ENCODE data around the gene TSPAN16.

Gene TSPAN16

DNA sequence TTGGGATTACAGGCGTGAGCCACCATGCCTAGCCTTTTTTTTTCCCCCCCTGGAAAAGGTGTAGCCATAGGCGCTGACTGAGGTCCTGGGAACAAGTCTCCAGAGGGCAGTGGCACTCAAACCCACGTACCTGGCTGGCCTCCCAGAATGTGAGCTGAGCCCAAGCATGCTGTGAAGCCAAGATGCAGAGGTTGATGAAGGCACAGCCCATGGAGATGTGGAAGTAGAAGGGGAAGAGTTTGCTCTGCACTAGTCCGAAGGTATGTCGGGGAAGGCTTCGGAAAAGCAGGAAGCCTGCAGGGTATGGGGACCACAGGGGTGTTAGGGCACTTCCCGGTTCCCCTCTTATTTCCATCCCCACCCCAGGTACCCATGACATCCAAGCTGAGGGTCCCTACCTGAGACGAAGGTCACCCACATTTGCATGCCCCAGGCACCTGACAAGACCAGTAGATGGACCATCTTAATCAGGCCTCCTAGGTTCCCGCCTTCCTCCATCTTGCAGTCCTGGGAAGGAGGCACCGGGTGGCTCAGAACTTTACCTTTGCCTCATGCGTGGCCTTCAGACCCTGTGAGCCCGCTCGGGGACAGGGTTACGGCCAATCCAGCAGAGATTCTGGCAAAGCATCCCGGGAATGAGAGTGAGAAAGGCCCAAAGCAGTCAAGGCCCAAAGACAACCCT is 49.3 kb downstream of the TSPAN16 start:
- H3K4me2 ChIP-seq (ENCODE audit: insufficient read depth, low read length, poor library complexity, severe bottlenecking): peak overlapping the region; percentile 55
- no peak overlapping the region for H3K18ac ChIP-seq (ENCODE audit: low read length)
- H2AFZ ChIP-seq (ENCODE audit: low read length): peak overlapping the region; percentile 89
- H3K36me3 ChIP-seq (replicated peaks in 1 of 2; ENCODE audit: control insufficient read depth in 2 of 2, insufficient read depth in 2 of 2, low read length in 2 of 2): peaks cover 3 to 6% of the 10 kb centered on the region in 2 donors
- peak overlapping the region; percentile 50 for H2BK12ac ChIP-seq (ENCODE audit: low read length)
- H2BK120ac ChIP-seq (ENCODE audit: low read depth, low read length): no peak overlapping the region
- no peak overlapping the region for H3K23ac ChIP-seq (ENCODE audit: low read depth, low read length, poor library complexity)
- no peaks in the 10 kb centered on the region for H3K79me1 ChIP-seq (ENCODE audit: low read depth, low read length)
- H3K14ac ChIP-seq (ENCODE audit: low read length): no peak overlapping the region
- H3K4me1 ChIP-seq (ENCODE audit: control insufficient read depth in 2 of 2, insufficient read depth in 1 of 2, low read depth in 1 of 2, low read length in 2 of 2): peaks cover 8 to 9% of the 10 kb centered on the region in 2 donors
- DNase-seq (ENCODE audit: low spot score): no peak
- no peak overlapping the region for H3K27ac ChIP-seq (replicated peaks; ENCODE audit: low read length)
- peak overlapping the region; percentile 75 for H3K9ac ChIP-seq (ENCODE audit: low read depth, low read length, poor library complexity)
- H3K4ac ChIP-seq (ENCODE audit: low read length): no peak overlapping the region
- H2BK15ac ChIP-seq (ENCODE audit: low read length): no peak overlapping the region
- H4K91ac ChIP-seq (ENCODE audit: low read depth, low read length, poor library complexity): no peak overlapping the region
- no peak overlapping the region for H2AK5ac ChIP-seq (ENCODE audit: low read depth, low read length)
- peaks cover 8 to 12% of the 10 kb centered on the region in 2 donors for H3K9me3 ChIP-seq (replicated peaks in 1 of 2; ENCODE audit: control insufficient read depth in 2 of 2, insufficient read depth in 1 of 2, low read depth in 1 of 2, low read length in 2 of 2)
- peak overlapping the region; percentile 58 to 89 for H3K4me3 ChIP-seq (ENCODE audit: low read length in 2 of 2)
- no peak overlapping the region for H2BK5ac ChIP-seq (ENCODE audit: low read length)
- H3K27me3 ChIP-seq (ENCODE audit: control insufficient read depth in 3 of 3, insufficient read depth in 3 of 3, low read depth in 1 of 3, low read length in 3 of 3): no peaks in the 10 kb centered on the region
- H4K8ac ChIP-seq (ENCODE audit: low read depth, low read length): no peak overlapping the region
- no CpG with 5 or more reads among the region's 15 CpGs for WGBS, 2 donors (ENCODE audit: extremely low coverage in 2 of 2, insufficient read length in 2 of 2, insufficient replicate concordance in 1 of 2)

DNA sequence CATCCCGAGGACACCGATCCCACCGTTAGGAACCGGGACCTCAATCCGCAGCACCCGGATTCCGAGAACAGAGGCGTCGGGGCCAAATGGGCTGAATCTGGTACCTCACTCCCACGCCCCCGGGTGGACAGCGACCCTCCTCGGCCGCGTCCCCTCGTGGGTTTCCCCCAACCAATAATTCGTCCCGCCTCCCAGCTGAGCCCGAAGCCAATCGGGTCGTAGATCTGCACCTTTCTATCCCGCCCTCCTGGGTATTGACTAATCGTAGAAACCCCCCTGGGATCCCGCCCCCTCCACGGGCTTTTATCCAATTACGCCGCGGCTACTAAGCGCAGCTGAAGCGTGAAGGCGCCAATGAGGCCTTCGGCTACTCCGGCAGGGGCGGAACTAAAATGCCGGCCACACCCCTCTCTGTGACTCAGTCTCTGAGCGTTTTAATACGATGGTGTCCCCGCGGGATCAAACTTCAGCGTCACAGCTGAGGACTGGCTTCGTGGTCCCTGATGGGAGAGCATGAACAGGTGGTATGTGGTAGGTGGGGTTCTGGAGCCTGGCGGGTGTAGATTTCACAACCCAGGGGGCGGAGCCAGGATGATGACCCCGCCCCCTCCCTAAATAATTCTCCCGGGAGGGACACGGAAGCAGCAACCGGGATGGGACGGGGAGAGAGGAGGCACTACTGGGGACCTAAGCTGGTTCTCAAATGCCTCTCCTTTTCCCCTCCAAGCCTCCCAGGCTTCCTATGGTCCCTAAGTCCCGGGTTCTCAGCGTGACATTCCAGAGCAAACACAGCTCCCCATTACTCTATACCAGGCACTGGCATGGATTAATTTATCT is 50.4 kb downstream of the TSPAN16 start, which contains the start of the genes CCDC159 and TMEM205:
TSS of gene CCDC159 (plus strand) at position 416 of the 837 bp plus-strand sequence. CDS start at position 504, 88 bp downstream.
TSS of gene TMEM205 (minus strand) at position 165 of the 837 bp plus-strand sequence. CDS start 649 bp downstream, outside the sequence.
- no peak within 1 kb of the TSS for H2AK5ac ChIP-seq (ENCODE audit: low read depth, low read length)
- no peaks in the 10 kb centered on the region for H3K27me3 ChIP-seq (ENCODE audit: control insufficient read depth in 3 of 3, insufficient read depth in 3 of 3, low read depth in 1 of 3, low read length in 3 of 3)
- H3K18ac ChIP-seq (ENCODE audit: low read length): peak within 1 kb of the TSS; percentile 93
- no peak within 1 kb of the TSS for H2BK5ac ChIP-seq (ENCODE audit: low read length)
- peak within 1 kb of the TSS; percentile 50 for H2BK12ac ChIP-seq (ENCODE audit: low read length)
- WGBS, 2 donors (ENCODE audit: extremely low coverage in 2 of 2, insufficient read length in 2 of 2, insufficient replicate concordance in 1 of 2): no CpG with 5 or more reads among the region's 50 CpGs
- H3K27ac ChIP-seq (replicated peaks; ENCODE audit: low read length): peak within 1 kb of the TSS; percentile 64
- H3K79me1 ChIP-seq (ENCODE audit: low read depth, low read length): no peaks in the 10 kb centered on the region
- H3K4me3 ChIP-seq (ENCODE audit: low read length in 2 of 2): peak within 1 kb of the TSS; percentile 58 to 89
- peak; percentile 98 for DNase-seq (ENCODE audit: low spot score)
- peaks cover 8 to 12% of the 10 kb centered on the region in 2 donors for H3K9me3 ChIP-seq (replicated peaks in 1 of 2; ENCODE audit: control insufficient read depth in 2 of 2, insufficient read depth in 1 of 2, low read depth in 1 of 2, low read length in 2 of 2)
- H2BK120ac ChIP-seq (ENCODE audit: low read depth, low read length): no peak within 1 kb of the TSS
- peaks cover 2 to 5% of the 10 kb centered on the region in 2 donors for H3K36me3 ChIP-seq (replicated peaks in 1 of 2; ENCODE audit: control insufficient read depth in 2 of 2, insufficient read depth in 2 of 2, low read length in 2 of 2)
- no peak within 1 kb of the TSS for H2BK15ac ChIP-seq (ENCODE audit: low read length)
- H3K9ac ChIP-seq (ENCODE audit: low read depth, low read length, poor library complexity): peak within 1 kb of the TSS; percentile 77
- H3K23ac ChIP-seq (ENCODE audit: low read depth, low read length, poor library complexity): no peak within 1 kb of the TSS
- H3K4ac ChIP-seq (ENCODE audit: low read length): no peak within 1 kb of the TSS
- H2AFZ ChIP-seq (ENCODE audit: low read length): peak within 1 kb of the TSS; percentile 89
- H3K4me2 ChIP-seq (ENCODE audit: insufficient read depth, low read length, poor library complexity, severe bottlenecking): peak within 1 kb of the TSS; percentile 56
- no peak within 1 kb of the TSS for H4K8ac ChIP-seq (ENCODE audit: low read depth, low read length)
- no peak within 1 kb of the TSS for H4K91ac ChIP-seq (ENCODE audit: low read depth, low read length, poor library complexity)
- peaks cover 8 to 9% of the 10 kb centered on the region in 2 donors for H3K4me1 ChIP-seq (ENCODE audit: control insufficient read depth in 2 of 2, insufficient read depth in 1 of 2, low read depth in 1 of 2, low read length in 2 of 2)
- H3K14ac ChIP-seq (ENCODE audit: low read length): no peak within 1 kb of the TSS

DNA sequence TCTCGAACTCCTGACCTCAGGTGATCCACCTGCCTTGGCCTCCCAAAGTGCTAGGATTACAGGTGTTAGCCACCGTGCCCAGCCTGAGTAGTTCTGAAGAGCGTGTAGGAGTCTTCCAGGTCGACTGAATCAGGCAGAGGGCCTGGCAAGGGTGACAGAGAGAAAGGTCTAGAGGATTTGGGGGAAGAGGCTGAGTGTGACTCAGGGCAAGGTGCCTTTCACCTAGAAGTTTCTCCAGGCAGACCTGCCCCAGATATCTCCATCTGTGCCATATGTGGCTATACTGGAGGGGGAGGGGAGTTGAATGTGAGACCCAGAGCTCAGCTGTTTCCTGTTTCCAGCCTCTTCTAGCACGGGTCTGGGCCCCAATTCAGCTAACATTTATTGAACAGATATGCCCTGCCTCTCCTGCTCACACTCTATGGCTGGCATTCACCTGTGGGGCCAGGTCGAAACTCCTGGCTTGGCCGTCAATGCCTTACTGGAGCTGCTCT is 51.6 kb downstream of the TSPAN16 start:
- Histone ChIP-seq H3K27ac (replicated peaks; ENCODE audit: low read length) (no peak overlapping the region), H2BK120ac (ENCODE audit: low read depth, low read length) (no peak overlapping the region), H3K36me3 (replicated peaks in 1 of 2; ENCODE audit: control insufficient read depth in 2 of 2, insufficient read depth in 2 of 2, low read length in 2 of 2) (peaks cover 0 to 2% of the 10 kb centered on the region in 2 donors), H3K23ac (ENCODE audit: low read depth, low read length, poor library complexity) (no peak overlapping the region), H2BK5ac (ENCODE audit: low read length) (no peak overlapping the region), H2AFZ (ENCODE audit: low read length) (no peak overlapping the region), H3K27me3 (ENCODE audit: control insufficient read depth in 3 of 3, insufficient read depth in 3 of 3, low read depth in 1 of 3, low read length in 3 of 3) (no peaks in the 10 kb centered on the region), H3K4me1 (ENCODE audit: control insufficient read depth in 2 of 2, insufficient read depth in 1 of 2, low read depth in 1 of 2, low read length in 2 of 2) (peaks cover 8 to 13% of the 10 kb centered on the region in 2 donors), H3K9ac (ENCODE audit: low read depth, low read length, poor library complexity) (no peak overlapping the region), H2AK5ac (ENCODE audit: low read depth, low read length) (no peak overlapping the region), H4K8ac (ENCODE audit: low read depth, low read length) (no peak overlapping the region), H2BK12ac (ENCODE audit: low read length) (no peak overlapping the region), H3K4me2 (ENCODE audit: insufficient read depth, low read length, poor library complexity, severe bottlenecking) (no peak overlapping the region), H4K91ac (ENCODE audit: low read depth, low read length, poor library complexity) (no peak overlapping the region), H3K4me3 (ENCODE audit: low read length in 2 of 2) (no peak overlapping the region), H3K14ac (ENCODE audit: low read length) (no peak overlapping the region), H3K9me3 (replicated peaks in 1 of 2; ENCODE audit: control insufficient read depth in 2 of 2, insufficient read depth in 1 of 2, low read depth in 1 of 2, low read length in 2 of 2) (peaks cover 8 to 12% of the 10 kb centered on the region in 2 donors), H3K18ac (ENCODE audit: low read length) (no peak overlapping the region), H2BK15ac (ENCODE audit: low read length) (no peak overlapping the region), H3K4ac (ENCODE audit: low read length) (no peak overlapping the region), H3K79me1 (ENCODE audit: low read depth, low read length) (no peaks in the 10 kb centered on the region)
- no CpG with 5 or more reads among the region's 7 CpGs for WGBS, 2 donors (ENCODE audit: extremely low coverage in 2 of 2, insufficient read length in 2 of 2, insufficient replicate concordance in 1 of 2)
- DNase-seq (ENCODE audit: low spot score): no peak

DNA sequence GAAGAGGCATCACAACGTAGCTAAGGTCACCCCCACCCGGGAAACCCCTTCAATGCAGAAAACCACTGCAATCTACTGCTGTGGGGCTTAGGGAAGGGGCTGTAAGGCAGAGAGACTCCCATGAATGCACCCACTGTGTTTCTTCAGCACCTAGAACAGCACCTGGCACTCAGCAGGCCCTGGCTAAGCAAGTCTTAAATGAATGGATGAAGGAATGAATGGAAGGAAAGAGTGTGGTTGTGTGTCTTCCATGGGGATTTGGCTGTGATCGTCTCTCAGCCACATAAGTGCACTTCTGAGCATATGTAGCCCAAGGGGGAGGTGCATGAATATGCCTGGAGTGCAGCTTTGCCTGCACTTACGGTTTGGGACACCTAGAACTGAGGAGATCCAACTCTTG is 53.2 kb downstream of the TSPAN16 start:
- Histone ChIP-seq H3K36me3 (replicated peaks in 1 of 2; ENCODE audit: control insufficient read depth in 2 of 2, insufficient read depth in 2 of 2, low read length in 2 of 2) (peaks cover 0 to 2% of the 10 kb centered on the region in 2 donors), H2BK120ac (ENCODE audit: low read depth, low read length) (no peak overlapping the region), H2BK5ac (ENCODE audit: low read length) (no peak overlapping the region), H2BK15ac (ENCODE audit: low read length) (no peak overlapping the region), H2AK5ac (ENCODE audit: low read depth, low read length) (peak overlapping the region; percentile 63), H3K27ac (replicated peaks; ENCODE audit: low read length) (no peak overlapping the region), H3K79me1 (ENCODE audit: low read depth, low read length) (no peaks in the 10 kb centered on the region), H2BK12ac (ENCODE audit: low read length) (no peak overlapping the region), H3K4me3 (ENCODE audit: low read length in 2 of 2) (no peak overlapping the region), H3K18ac (ENCODE audit: low read length) (no peak overlapping the region), H4K8ac (ENCODE audit: low read depth, low read length) (no peak overlapping the region), H3K4me2 (ENCODE audit: insufficient read depth, low read length, poor library complexity, severe bottlenecking) (no peak overlapping the region), H3K4me1 (ENCODE audit: control insufficient read depth in 2 of 2, insufficient read depth in 1 of 2, low read depth in 1 of 2, low read length in 2 of 2) (peaks cover 8 to 13% of the 10 kb centered on the region in 2 donors), H3K14ac (ENCODE audit: low read length) (no peak overlapping the region), H3K4ac (ENCODE audit: low read length) (no peak overlapping the region), H3K27me3 (ENCODE audit: control insufficient read depth in 3 of 3, insufficient read depth in 3 of 3, low read depth in 1 of 3, low read length in 3 of 3) (no peaks in the 10 kb centered on the region), H3K9ac (ENCODE audit: low read depth, low read length, poor library complexity) (no peak overlapping the region), H3K23ac (ENCODE audit: low read depth, low read length, poor library complexity) (peak overlapping the region; percentile 31), H4K91ac (ENCODE audit: low read depth, low read length, poor library complexity) (no peak overlapping the region), H2AFZ (ENCODE audit: low read length) (no peak overlapping the region), H3K9me3 (replicated peaks in 1 of 2; ENCODE audit: control insufficient read depth in 2 of 2, insufficient read depth in 1 of 2, low read depth in 1 of 2, low read length in 2 of 2) (peaks cover 8 to 12% of the 10 kb centered on the region in 2 donors)
- DNase-seq (ENCODE audit: low spot score): no peak
- no CpG with 5 or more reads among the region's 4 CpGs for WGBS, 2 donors (ENCODE audit: extremely low coverage in 2 of 2, insufficient read length in 2 of 2, insufficient replicate concordance in 1 of 2)
